HG02870 (cell line): ENCODE data around the gene CD19.
"Not testable (repeated sequence)": the region's sequence is repeated elsewhere in the genome, so short reads cannot be mapped to it uniquely, and the experiment has no call there.

Experiments
- ATAC-seq: cut with Tn5 transposase; IDR thresholded peaks from one replicate; pipeline ENCODE4 v1.9.1; 2021; ENCODE audit warnings: mild to moderate bottlenecking, moderate library complexity; ENCODE audit not compliant: unreplicated experiment

CD19 gene

DNA sequence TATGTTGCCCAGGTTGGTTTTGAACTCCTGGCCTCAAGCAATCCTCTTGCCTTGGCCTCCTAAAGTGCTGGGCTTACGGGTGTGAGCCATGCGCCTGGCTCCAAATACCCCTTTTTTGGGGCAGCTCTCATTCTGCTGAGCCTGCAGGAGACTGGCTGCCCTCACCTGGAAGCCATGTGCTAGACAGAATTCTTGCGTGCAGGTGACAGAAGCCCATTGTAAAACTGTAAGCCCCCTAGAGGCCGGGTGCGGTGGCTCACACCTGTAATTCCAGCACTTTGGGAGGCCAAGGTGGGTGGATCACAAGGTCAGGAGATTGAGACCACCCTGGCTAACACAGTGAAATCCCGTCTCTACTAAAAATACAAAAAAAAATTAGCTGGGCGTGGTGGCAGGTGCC is 48.6 kb downstream of the CD19 start:
- not testable (repeated sequence) for ATAC-seq

GRCh38 chr16:28980929-28981328 is 49.2 kb downstream of the CD19 start:
- no peak for ATAC-seq

DNA sequence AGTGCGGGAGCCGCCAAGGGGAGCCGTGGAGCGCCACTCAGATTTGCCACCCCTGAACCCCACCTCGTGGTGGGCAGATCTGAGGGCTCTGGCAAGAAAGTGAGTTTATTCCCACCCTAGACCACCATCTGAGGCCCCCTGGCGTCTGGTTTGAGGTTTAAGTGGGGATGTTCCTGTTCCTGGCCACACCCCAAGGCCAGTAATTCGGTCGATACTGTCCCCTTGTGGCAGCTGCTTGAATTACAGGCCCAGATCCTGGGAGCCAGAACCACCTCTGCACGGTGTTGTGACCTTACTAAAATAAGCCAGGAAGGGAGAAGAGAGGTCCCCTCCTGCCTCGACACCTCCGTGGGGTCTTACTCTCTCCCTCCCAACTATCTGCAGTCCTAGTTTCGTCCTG is 49.7 kb downstream of the CD19 start:
- ATAC-seq: no peak

GRCh38 chr16:28982418-28982817 is 50.6 kb downstream of the CD19 start:
- ATAC-seq: no peak

DNA sequence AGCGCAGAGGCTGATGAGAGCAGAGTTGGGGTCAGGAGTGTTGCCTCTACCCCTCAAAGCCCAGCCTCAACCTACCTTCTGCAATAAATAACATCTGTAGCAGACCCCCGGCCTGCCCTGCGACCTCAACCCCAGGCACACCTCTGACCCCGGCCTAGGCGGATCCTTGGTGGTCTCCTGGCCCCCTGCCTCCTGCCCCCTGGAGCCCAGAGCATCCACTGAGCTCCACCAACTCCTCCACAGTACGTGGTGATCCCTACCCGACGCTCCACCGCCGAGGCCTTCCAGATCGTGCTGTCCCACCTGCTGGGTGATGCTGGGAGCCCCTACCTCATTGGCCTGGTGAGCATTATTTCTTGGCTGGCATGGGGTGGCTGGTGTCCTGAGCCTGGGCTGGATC is 51.2 kb downstream of the CD19 start:
- ATAC-seq: no peak

- no peak for ATAC-seq
Measured at GRCh38 chr16:28983644-28984043, 51.9 kb downstream of the CD19 start.

DNA sequence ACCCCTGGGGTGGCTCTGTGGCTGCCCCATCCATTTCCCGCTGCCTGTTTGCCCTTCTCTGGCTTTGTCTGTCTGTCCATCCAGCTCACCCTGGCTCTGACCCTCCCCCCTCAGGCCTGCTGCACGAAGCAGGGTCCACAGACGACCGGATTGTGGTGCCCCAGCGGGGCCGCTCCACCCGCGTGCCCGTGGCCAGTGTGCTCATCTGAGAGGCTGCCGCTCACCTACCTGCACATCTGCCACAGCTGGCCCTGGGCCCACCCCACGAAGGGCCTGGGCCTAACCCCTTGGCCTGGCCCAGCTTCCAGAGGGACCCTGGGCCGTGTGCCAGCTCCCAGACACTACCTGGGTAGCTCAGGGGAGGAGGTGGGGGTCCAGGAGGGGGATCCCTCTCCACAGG is 52.3 kb downstream of the CD19 start:
- no peak for ATAC-seq

GRCh38 chr16:28984619-28985135 is 52.9 kb downstream of the CD19 start, which contains the start of gene LAT:
Gene LAT, plus strand, starts transcription at chr16:28985052. Its CDS starts 366 bp downstream, at chr16:28985418.
- ATAC-seq: no peak

GRCh38 chr16:28985211-28986041 is 53.7 kb downstream of the CD19 start:
- ATAC-seq: no peak

- ATAC-seq: no peak
Measured at GRCh38 chr16:28986046-28986445, 54.3 kb downstream of the CD19 start.

DNA sequence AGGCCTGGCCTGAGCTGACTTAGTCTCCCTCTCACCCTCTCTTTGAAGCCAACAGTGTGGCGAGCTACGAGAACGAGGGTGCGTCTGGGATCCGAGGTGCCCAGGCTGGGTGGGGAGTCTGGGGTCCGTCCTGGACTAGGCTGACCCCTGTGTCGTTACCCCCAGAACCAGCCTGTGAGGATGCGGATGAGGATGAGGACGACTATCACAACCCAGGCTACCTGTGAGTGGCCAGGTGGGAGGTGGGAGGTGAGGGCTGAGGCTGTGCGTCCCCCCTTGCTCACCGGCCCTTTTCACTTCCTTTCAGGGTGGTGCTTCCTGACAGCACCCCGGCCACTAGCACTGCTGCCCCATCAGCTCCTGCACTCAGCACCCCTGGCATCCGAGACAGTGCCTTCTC is 54.7 kb downstream of the CD19 start:
- no peak for ATAC-seq

- no peak for ATAC-seq
Measured at GRCh38 chr16:28987170-28987853, 55.5 kb downstream of the CD19 start.
